ENCODE measurements around the gene SNCB. TPM values are rescaled to one million over a fixed set of nuclear protein-coding genes. Genes with fewer than 3 reads are reported as not detected.

SNCB gene
- total RNA-seq, 2 experiments from 2014 or later = not detected

GRCh38 chr5:176670449-176670848, 40.1 kb upstream of the SNCB start:
- no peak overlapping the region for H3K27ac Mint-ChIP-seq
- H3K9me3 Mint-ChIP-seq = no peaks in the 10 kb centered on the region
- no peak for DNase-seq
- H3K27me3 Mint-ChIP-seq (ENCODE audit: low read depth) = peaks cover 12% of the 10 kb centered on the region
- no peak overlapping the region for H3K4me3 Mint-ChIP-seq
- H3K4me1 Mint-ChIP-seq (ENCODE audit: low read depth) = no peaks in the 10 kb centered on the region
- H3K36me3 Mint-ChIP-seq (ENCODE audit: low read depth) = no peaks in the 10 kb centered on the region
- intact Hi-C loops (cut with micrococcal nuclease) = no loop called here
- CTCF ChIA-PET = interaction anchor here (2.3 kb wide), 1 partner anchor 10 kb away, joined by 16 read pairs; no protein-coding TSS in a partner anchor

GRCh38 chr5:176667637-176668036, 37.3 kb upstream of the SNCB start:
- intact Hi-C loops (cut with micrococcal nuclease) = no loop called here
- H3K27ac Mint-ChIP-seq = no peak overlapping the region
- CTCF ChIA-PET = interaction anchor here (1.3 kb wide), 1 partner anchor 9 kb away, joined by 6 read pairs; no protein-coding TSS in a partner anchor
- no peaks in the 10 kb centered on the region for H3K9me3 Mint-ChIP-seq
- H3K27me3 Mint-ChIP-seq (ENCODE audit: low read depth) = peaks cover 14% of the 10 kb centered on the region
- no peaks in the 10 kb centered on the region for H3K4me1 Mint-ChIP-seq (ENCODE audit: low read depth)
- H3K4me3 Mint-ChIP-seq = no peak overlapping the region
- DNase-seq = no peak
- no peaks in the 10 kb centered on the region for H3K36me3 Mint-ChIP-seq (ENCODE audit: low read depth)

- DNase-seq = no peak
- CTCF ChIA-PET = interaction anchor here (0.6 to 1.1 kb wide), 2 partner anchors 9 to 275 kb away, joined by 3 read pairs; no protein-coding TSS in a partner anchor
- no peak overlapping the region for H3K27ac Mint-ChIP-seq
- no peak overlapping the region for H3K4me3 Mint-ChIP-seq
- H3K27me3 Mint-ChIP-seq (ENCODE audit: low read depth) = peaks cover 8% of the 10 kb centered on the region
- H3K9me3 Mint-ChIP-seq = no peaks in the 10 kb centered on the region
- peaks cover 3% of the 10 kb centered on the region for H3K4me1 Mint-ChIP-seq (ENCODE audit: low read depth)
- intact Hi-C loops (cut with micrococcal nuclease) = no loop called here
- H3K36me3 Mint-ChIP-seq (ENCODE audit: low read depth) = no peaks in the 10 kb centered on the region
Observed at GRCh38 chr5:176665517-176665916, 35.2 kb upstream of the SNCB start.

- Mint-ChIP-seq H3K9me3 (no peaks in the 10 kb centered on the region), H3K4me1 (ENCODE audit: low read depth) (peaks cover 7% of the 10 kb centered on the region), H3K4me3 (no peak overlapping the region), H3K36me3 (ENCODE audit: low read depth) (no peaks in the 10 kb centered on the region), H3K27ac (no peak overlapping the region), H3K27me3 (ENCODE audit: low read depth) (peaks cover 8% of the 10 kb centered on the region)
- intact Hi-C loops (cut with micrococcal nuclease) = no loop called here
- CTCF ChIA-PET = no interaction called here
- no peak for DNase-seq
Observed at GRCh38 chr5:176664886-176665285, 34.6 kb upstream of the SNCB start.

GRCh38 chr5:176664479-176664878, 34.1 kb upstream of the SNCB start:
- Mint-ChIP-seq H3K4me1 (ENCODE audit: low read depth) (peaks cover 7% of the 10 kb centered on the region), H3K27me3 (ENCODE audit: low read depth) (peaks cover 8% of the 10 kb centered on the region), H3K4me3 (no peak overlapping the region), H3K36me3 (ENCODE audit: low read depth) (no peaks in the 10 kb centered on the region), H3K27ac (no peak overlapping the region), H3K9me3 (no peaks in the 10 kb centered on the region)
- intact Hi-C loops (cut with micrococcal nuclease) = no loop called here
- CTCF ChIA-PET = no interaction called here
- no peak for DNase-seq

- Mint-ChIP-seq H3K9me3 (no peaks in the 10 kb centered on the region), H3K4me3 (no peak overlapping the region), H3K36me3 (ENCODE audit: low read depth) (no peaks in the 10 kb centered on the region), H3K27ac (no peak overlapping the region), H3K27me3 (ENCODE audit: low read depth) (peaks cover 8% of the 10 kb centered on the region), H3K4me1 (ENCODE audit: low read depth) (peaks cover 16% of the 10 kb centered on the region)
- CTCF ChIA-PET = no interaction called here
- intact Hi-C loops (cut with micrococcal nuclease) = no loop called here
- DNase-seq = no peak
Observed at GRCh38 chr5:176663566-176663965, 33.2 kb upstream of the SNCB start.

- Mint-ChIP-seq H3K27me3 (ENCODE audit: low read depth) (peaks cover 8% of the 10 kb centered on the region), H3K36me3 (ENCODE audit: low read depth) (no peaks in the 10 kb centered on the region), H3K4me1 (ENCODE audit: low read depth) (peaks cover 24% of the 10 kb centered on the region), H3K9me3 (no peaks in the 10 kb centered on the region), H3K4me3 (no peak overlapping the region), H3K27ac (no peak overlapping the region)
- intact Hi-C loops (cut with micrococcal nuclease) = no loop called here
- no peak for DNase-seq
- CTCF ChIA-PET = interaction anchor here (2.6 kb wide), 1 partner anchor 449 kb away, joined by 29 read pairs; no protein-coding TSS in a partner anchor
Observed at GRCh38 chr5:176662371-176663333, 32.3 kb upstream of the SNCB start.

GRCh38 chr5:176661676-176662075, 31.3 kb upstream of the SNCB start:
- H3K27me3 Mint-ChIP-seq (ENCODE audit: low read depth) = peaks cover 8% of the 10 kb centered on the region
- no peaks in the 10 kb centered on the region for H3K36me3 Mint-ChIP-seq (ENCODE audit: low read depth)
- intact Hi-C loops (cut with micrococcal nuclease) = loop anchor here (1.0 to 2.0 kb wide), 2 partner anchors 83 to 297 kb away; no protein-coding TSS in a partner anchor
- H3K9me3 Mint-ChIP-seq = no peaks in the 10 kb centered on the region
- H3K4me3 Mint-ChIP-seq = no peak overlapping the region
- no peak overlapping the region for H3K27ac Mint-ChIP-seq
- DNase-seq = no peak
- peaks cover 24% of the 10 kb centered on the region for H3K4me1 Mint-ChIP-seq (ENCODE audit: low read depth)
- CTCF ChIA-PET = interaction anchor here (0.5 to 2.6 kb wide), 24 partner anchors 14 to 1862 kb away, joined by 3 to 29 read pairs (median 6); partner anchors contain the start of genes EIF4E1B and SNCB

GRCh38 chr5:176660860-176661641, 30.7 kb upstream of the SNCB start:
- CTCF ChIA-PET = interaction anchor here (0.5 to 4.6 kb wide), 95 partner anchors 8 to 1863 kb away, joined by 3 to 69 read pairs (median 4); partner anchors contain the start of genes EIF4E1B, FGFR4, HK3 and SNCB
- Mint-ChIP-seq H3K9me3 (no peaks in the 10 kb centered on the region), H3K36me3 (ENCODE audit: low read depth) (no peaks in the 10 kb centered on the region), H3K4me3 (no peak overlapping the region), H3K27ac (no peak overlapping the region), H3K27me3 (ENCODE audit: low read depth) (peaks cover 8% of the 10 kb centered on the region), H3K4me1 (ENCODE audit: low read depth) (peaks cover 24% of the 10 kb centered on the region)
- intact Hi-C loops (cut with micrococcal nuclease) = loop anchor here (1.0 to 2.0 kb wide), 2 partner anchors 83 to 298 kb away; no protein-coding TSS in a partner anchor
- DNase-seq = peak; percentile 82

- CTCF ChIA-PET = interaction anchor here (0.6 to 4.6 kb wide), 90 partner anchors 9 to 610 kb away, joined by 3 to 69 read pairs (median 4); partner anchors contain the start of genes EIF4E1B, FGFR4, HK3 and SNCB
- intact Hi-C loops (cut with micrococcal nuclease) = loop anchor here (2.0 kb wide), 1 partner anchor 298 kb away; no protein-coding TSS in a partner anchor
- no peaks in the 10 kb centered on the region for H3K9me3 Mint-ChIP-seq
- H3K27ac Mint-ChIP-seq = no peak overlapping the region
- H3K4me3 Mint-ChIP-seq = no peak overlapping the region
- peaks cover 7% of the 10 kb centered on the region for H3K27me3 Mint-ChIP-seq (ENCODE audit: low read depth)
- DNase-seq = no peak
- H3K4me1 Mint-ChIP-seq (ENCODE audit: low read depth) = peaks cover 24% of the 10 kb centered on the region
- H3K36me3 Mint-ChIP-seq (ENCODE audit: low read depth) = no peaks in the 10 kb centered on the region
Observed at GRCh38 chr5:176660530-176660859, 30.2 kb upstream of the SNCB start.

GRCh38 chr5:176659860-176660461, 29.6 kb upstream of the SNCB start:
- intact Hi-C loops (cut with micrococcal nuclease) = loop anchor here (2.0 to 5.0 kb wide), 3 partner anchors 152 to 299 kb away; partner anchors contain the start of gene UNC5A
- Mint-ChIP-seq H3K9me3 (no peaks in the 10 kb centered on the region), H3K4me3 (no peak overlapping the region), H3K27me3 (ENCODE audit: low read depth) (peaks cover 1% of the 10 kb centered on the region), H3K36me3 (ENCODE audit: low read depth) (peaks cover 2% of the 10 kb centered on the region), H3K27ac (no peak overlapping the region), H3K4me1 (ENCODE audit: low read depth) (peaks cover 25% of the 10 kb centered on the region)
- CTCF ChIA-PET = interaction anchor here (0.6 to 4.6 kb wide), 84 partner anchors 8 to 611 kb away, joined by 3 to 69 read pairs (median 5); partner anchors contain the start of genes EIF4E1B, FGFR4, HK3 and SNCB
- DNase-seq = no peak

Data from activated naive CD4-positive, alpha-beta T cell treated with anti-CD3 and anti-CD28 coated beads for 36 hours (primary cell).